HG02840 (cell line): Measurements from ENCODE around the gene GLIPR1L2.

ENCODE experiments used
- ATAC-seq: cut with Tn5 transposase; IDR thresholded peaks from one replicate; pipeline ENCODE4 v1.9.1; 2021; ENCODE audit warnings: mild to moderate bottlenecking, moderate library complexity, moderate number of reproducible peaks; ENCODE audit not compliant: unreplicated experiment, low FRiP score

The GLIPR1L2 gene

GRCh38 chr12:75471902-75472890 lies 81.3 kb downstream of the GLIPR1L2 start:
- ATAC-seq: no peak

DNA sequence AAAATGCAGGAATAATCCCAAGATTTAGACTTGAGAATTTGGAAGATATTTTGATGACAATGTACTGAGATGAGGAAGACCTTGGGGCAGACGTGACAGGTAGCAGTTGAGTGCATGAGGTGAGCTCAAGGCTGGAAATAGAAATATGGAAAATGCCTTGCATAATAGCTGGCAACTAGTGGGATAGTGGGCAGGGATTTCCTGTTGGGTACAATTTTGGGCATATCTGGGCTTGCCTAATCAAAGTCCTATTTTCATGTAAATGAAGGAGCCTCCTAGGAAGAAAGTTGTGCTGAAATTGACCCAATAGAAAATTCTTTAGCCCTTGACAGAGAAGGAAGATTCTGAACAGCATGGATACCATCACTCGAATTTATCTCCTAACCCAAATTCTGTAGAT lies 83.2 kb downstream of the GLIPR1L2 start:
- no peak for ATAC-seq

DNA sequence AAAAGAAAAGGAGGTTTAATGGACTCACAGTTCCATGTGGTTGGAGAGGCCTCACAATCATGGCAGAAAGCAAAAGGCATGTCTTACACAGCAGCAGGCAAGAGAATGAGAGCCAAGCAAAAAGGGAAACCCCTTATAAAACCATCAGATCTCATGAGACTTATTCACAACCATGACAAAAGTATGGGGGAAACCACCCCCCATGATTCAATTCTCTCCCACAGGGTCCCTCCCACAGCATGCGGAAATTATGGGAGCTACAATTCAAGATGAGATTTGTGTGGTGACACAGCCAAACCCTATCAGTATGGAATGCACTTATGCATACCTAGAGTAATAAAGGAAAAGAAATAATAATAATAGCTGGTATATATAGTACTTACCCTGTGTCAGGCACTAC lies 85.2 kb downstream of the GLIPR1L2 start:
- no peak for ATAC-seq

DNA sequence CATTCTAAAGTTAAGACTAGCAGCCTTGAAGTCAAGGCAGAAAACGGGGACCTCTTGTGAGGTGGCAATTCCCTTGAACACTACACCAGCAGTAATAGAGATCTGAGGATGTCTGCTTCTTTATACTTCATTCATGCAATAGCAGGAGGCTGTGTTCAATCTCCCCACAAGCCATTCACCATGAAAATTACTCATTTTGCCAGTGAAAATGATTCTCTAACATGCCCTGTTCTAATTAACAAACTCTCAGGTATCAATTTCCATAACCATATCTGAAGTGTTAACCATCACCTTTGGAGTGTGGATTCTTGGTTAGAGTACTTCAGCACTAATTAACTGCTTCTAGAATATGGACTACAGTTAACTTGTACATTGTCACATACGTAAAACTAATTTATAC lies 86.2 kb downstream of the GLIPR1L2 start:
- no peak for ATAC-seq

DNA sequence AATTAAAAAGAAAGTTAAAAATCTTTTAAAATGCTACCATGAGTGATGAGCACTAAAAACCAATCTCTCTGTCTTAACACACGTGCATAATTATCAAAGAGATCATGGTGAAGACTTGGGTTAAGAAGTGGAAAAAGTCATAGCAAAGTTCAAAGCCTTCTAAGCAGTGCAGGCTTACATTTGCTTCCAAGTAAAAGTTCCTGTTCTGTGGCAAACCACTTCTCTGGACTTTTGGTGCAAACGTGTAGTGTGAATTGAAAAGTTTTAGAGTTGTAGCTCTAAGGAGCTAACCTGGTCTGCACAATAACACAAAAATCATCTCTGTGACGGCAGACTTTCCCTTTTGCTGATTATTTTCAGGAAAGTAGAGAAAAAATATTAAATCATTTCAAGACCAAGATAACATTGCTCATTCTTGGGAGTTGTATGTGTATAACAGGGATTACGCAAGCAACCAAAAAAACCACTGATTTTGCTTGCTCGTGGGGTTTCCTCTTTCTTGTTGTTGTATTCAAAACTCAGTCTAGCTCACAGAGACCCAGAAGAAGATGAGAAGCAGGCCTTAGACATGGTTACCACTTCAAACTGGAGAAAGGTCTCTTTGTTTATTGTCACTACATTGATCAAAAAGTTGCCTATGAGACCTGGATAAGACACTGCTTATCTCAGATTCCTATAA lies 87.4 kb downstream of the GLIPR1L2 start:
- no peak for ATAC-seq

DNA sequence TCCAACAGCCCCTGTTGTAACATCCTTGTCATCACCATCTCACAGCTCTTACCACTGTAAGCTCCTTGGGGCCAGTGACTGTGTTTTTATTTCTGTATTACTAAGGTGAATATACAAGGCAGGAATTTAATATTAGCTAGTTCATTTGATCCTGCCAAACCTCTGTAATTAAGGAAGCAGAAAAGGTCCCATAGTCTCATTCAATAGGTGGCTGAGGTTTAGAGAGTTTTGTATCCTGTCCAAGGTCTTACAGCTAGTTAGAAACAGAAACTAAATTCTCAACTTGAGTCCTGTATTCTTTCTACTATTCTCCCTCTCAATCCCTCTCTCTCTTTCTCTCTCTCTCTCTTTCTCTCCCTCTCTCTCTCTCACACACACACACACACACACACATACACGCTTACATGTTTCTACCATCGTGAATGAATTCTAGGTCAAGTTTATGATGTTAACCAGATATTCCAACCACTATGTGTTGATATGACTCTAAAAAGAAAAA lies 89.1 kb downstream of the GLIPR1L2 start:
- peak; percentile 27 for ATAC-seq

- ATAC-seq: peak; percentile 88
Measured at GRCh38 chr12:75480469-75480949, 89.6 kb downstream of the GLIPR1L2 start, which contains the start of gene GLIPR1. Gene GLIPR1, plus strand, starts transcription at chr12:75480755. Its CDS starts 126 bp downstream, at chr12:75480881.

DNA sequence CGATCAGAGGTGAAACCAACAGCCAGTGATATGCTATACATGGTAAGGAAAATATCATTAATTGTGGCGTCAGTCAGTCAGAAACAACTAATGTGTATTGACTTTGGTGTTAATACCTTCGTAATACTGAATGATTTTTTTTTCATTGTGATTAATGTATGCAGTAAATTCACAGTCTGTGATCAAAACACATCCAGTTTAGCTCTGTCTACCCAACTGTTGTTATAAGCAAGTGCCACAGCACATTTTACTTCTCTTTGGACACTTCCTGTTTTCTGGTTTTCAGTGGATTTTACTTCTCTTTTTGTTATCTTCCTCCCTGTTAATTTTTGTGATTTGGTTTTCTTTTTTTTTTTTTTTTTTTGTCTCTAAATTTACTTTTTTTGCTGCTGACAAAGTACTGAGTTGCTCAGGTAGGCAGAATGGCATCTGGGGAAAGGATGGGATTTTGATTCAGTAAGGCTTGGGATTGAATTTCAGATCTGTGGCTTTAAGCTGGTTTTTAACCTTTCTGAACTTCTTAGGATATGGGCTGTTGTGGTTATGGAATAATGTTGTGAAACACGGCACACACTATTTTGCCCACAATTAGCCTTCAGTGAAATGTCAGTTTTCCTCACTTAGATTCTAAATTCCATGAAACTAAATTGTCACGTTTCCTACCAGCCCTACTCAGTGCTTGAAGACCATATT lies 90.3 kb downstream of the GLIPR1L2 start:
- peak; percentile 16 for ATAC-seq

- ATAC-seq: no peak
Measured at GRCh38 chr12:75481774-75482173, 90.9 kb downstream of the GLIPR1L2 start.
